GM12878 (cell line): ENCODE data around the gene MRGPRF. TPM values are rescaled to one million over a fixed set of nuclear protein-coding genes. Genes with fewer than 3 reads are reported as not detected.

Source experiments
- ATAC-seq: fragments of 200-7000 bp; cut with Tn5 transposase; 3 replicates; pipeline ENCODE4 v1.9.1; 2020; ENCODE audit warnings: mild to moderate bottlenecking, moderate library complexity
- BruUV-seq: library from RNA; stranded (reverse); fragments of 400-500 nt; replicated peaks from 2 replicates; lab custom pipeline; 2021; lab: Mats Ljungman, UMichigan
- CTCF ChIA-PET: fragments of 300-600 bp; sonication (Branson Sonifier 250); formaldehyde crosslinking; extraction: SDS; loops from one replicate; lab custom pipeline; 2021; ENCODE audit warnings: inconsistent platforms; lab: Yijun Ruan, JAX
- POLR2A ChIA-PET: fragments of 350-600 bp; formaldehyde crosslinking; extraction: SDS; loops from one replicate; lab custom pipeline; 2021; ENCODE audit warnings: inconsistent platforms; lab: Charles Lee
- RAD21 ChIA-PET: fragments of 300-600 bp; sonication (Branson Sonifier 250); formaldehyde crosslinking; loops from one replicate; lab custom pipeline; 2023; ENCODE audit warnings: antibody characterized with exemption; ENCODE audit not compliant: unreplicated experiment; lab: Charles Lee
- SMC1A ChIA-PET: fragments of 300-600 bp; sonication (Branson Sonifier 250); formaldehyde crosslinking; loops from one replicate; lab custom pipeline; 2023; ENCODE audit not compliant: unreplicated experiment, uncharacterized antibody; lab: Charles Lee
- DNase-seq: peaks from one replicate; pipeline ENCODE4 v3.0.0-alpha.2; 2011; ENCODE audit warnings: low read depth, low spot score
- FAIRE-seq: peaks from 3 replicates; lab custom pipeline; 2011; peaks lifted over from hg19 to GRCh38; lab: Jason Lieb, UNC
- H2AFZ ChIP-seq: 2 replicates; pipeline ENCODE4 v1.6.0; 2011; ENCODE audit warnings: low read depth, low read length, control low read depth; ENCODE audit not compliant: control insufficient read depth
- H3K27ac ChIP-seq: 2 replicates; pipeline ENCODE4 v1.5.1; 2011; ENCODE audit warnings: control low read depth; ENCODE audit not compliant: control insufficient read depth, insufficient read depth
- H3K27me3 ChIP-seq, 2 experiments: replicated peaks in 1 of 2; 2 replicates each; pipeline versions ENCODE4 v1.6.0 to v1.6.1; 2011; ENCODE audit warnings: low read length in 1 of 2; ENCODE audit not compliant: control insufficient read depth in 2 of 2, insufficient read depth in 2 of 2
- H3K36me3 ChIP-seq, 2 experiments: 2 replicates each; pipeline ENCODE4 v1.5.1; 2011; ENCODE audit warnings: low read length in 1 of 2; ENCODE audit not compliant: control insufficient read depth in 2 of 2, insufficient read depth in 2 of 2
- H3K4me1 ChIP-seq: 2 replicates; pipeline ENCODE4 v1.6.1; 2011; ENCODE audit warnings: mild to moderate bottlenecking, low read length, moderate library complexity, mixed read lengths; ENCODE audit not compliant: control insufficient read depth, insufficient read depth
- H3K4me2 ChIP-seq: 2 replicates; pipeline ENCODE4 v1.6.0; 2011; ENCODE audit warnings: control low read depth; ENCODE audit not compliant: control insufficient read depth, insufficient read depth
- H3K4me3 ChIP-seq: fragments of 200-600 bp; sonication (generic); 2 replicates; pipeline ENCODE4 v1.5.1; 2016
- H3K79me2 ChIP-seq: 2 replicates; pipeline ENCODE4 v1.6.0; 2011; ENCODE audit warnings: low read length; ENCODE audit not compliant: control insufficient read depth, insufficient read depth
- H3K9ac ChIP-seq: 2 replicates; pipeline ENCODE4 v1.8.0; 2011; ENCODE audit warnings: low read length, control low read depth, mixed read lengths; ENCODE audit not compliant: control insufficient read depth, insufficient read depth
- H3K9me3 ChIP-seq: replicated peaks from 3 replicates; pipeline ENCODE4 v1.5.1; 2011; ENCODE audit warnings: mild to moderate bottlenecking, low read length; ENCODE audit not compliant: control insufficient read depth, insufficient read depth
- H4K20me1 ChIP-seq: 2 replicates; pipeline ENCODE4 v1.6.0; 2011; ENCODE audit not compliant: control insufficient read depth, insufficient read depth
- ATF2 ChIP-seq: IDR thresholded peaks from 2 replicates; pipeline ENCODE4 v1.6.1; 2012; ENCODE audit warnings: low read length, inconsistent platforms
- BCL11A ChIP-seq: IDR thresholded peaks from 2 replicates; pipeline ENCODE4 v1.6.1; 2011; ENCODE audit warnings: low read depth, low read length
- CTCF ChIP-seq, 3 experiments: IDR thresholded peaks in 2 of 3; conservative IDR thresholded peaks in 1 of 3; 2 replicates each; pipeline ENCODE4 v1.5.1; 2011; ENCODE audit warnings: low read depth in 3 of 3, low read length in 3 of 3, mild to moderate bottlenecking in 3 of 3, control low read depth in 2 of 3, moderate library complexity in 2 of 3, inconsistent platforms in 1 of 3, mixed read lengths in 1 of 3; ENCODE audit not compliant: control insufficient read depth in 2 of 3, insufficient read depth in 1 of 3; ENCODE audit errors: extremely low read depth in 1 of 3
- EGR1 ChIP-seq, 2 experiments: IDR thresholded peaks; 1 replicate in 1 of 2; 2 replicates in 1 of 2; pipeline ENCODE4 v1.6.1; 2011 to 2012; ENCODE audit warnings: low read depth in 2 of 2, low read length in 2 of 2, borderline replicate concordance in 1 of 2, mild to moderate bottlenecking in 1 of 2, moderate library complexity in 1 of 2
- ESRRA ChIP-seq: IDR thresholded peaks from 2 replicates; pipeline ENCODE4 v1.6.1; 2012; ENCODE audit warnings: mild to moderate bottlenecking, low read length, improper control_type of control experiment
- HDAC6 ChIP-seq: fragments of 200-600 bp; sonication (generic); IDR thresholded peaks from one replicate; pipeline ENCODE4 v1.8.0; 2017; ENCODE audit warnings: antibody characterized with exemption; ENCODE audit not compliant: unreplicated experiment
- MAX ChIP-seq: IDR thresholded peaks from 2 replicates; pipeline ENCODE4 v1.6.1; 2012; ENCODE audit warnings: low read depth, low read length, improper control_type of control experiment
- MEF2A ChIP-seq: IDR thresholded peaks from 2 replicates; pipeline ENCODE4 v1.6.1; 2011; ENCODE audit warnings: low read depth, mild to moderate bottlenecking, low read length, moderate library complexity; ENCODE audit not compliant: insufficient read depth
- MXI1 ChIP-seq: fragments of 150-350 bp; IDR thresholded peaks from 2 replicates; pipeline ENCODE4 v1.6.1; 2011; ENCODE audit warnings: low read depth, mild to moderate bottlenecking, inconsistent platforms, low read length, improper control_type of control experiment
- MYC ChIP-seq: IDR thresholded peaks from 2 replicates; pipeline ENCODE4 v1.6.1; 2011; ENCODE audit warnings: mild to moderate bottlenecking, low read length, moderate library complexity, inconsistent platforms; ENCODE audit not compliant: insufficient read depth, insufficient replicate concordance, insufficient read length, severe bottlenecking
- RB1 ChIP-seq: fragments of 450-650 bp; formaldehyde crosslinking; IDR thresholded peaks from 2 replicates; pipeline ENCODE4 v1.6.1; 2017; ENCODE audit warnings: mild to moderate bottlenecking, borderline replicate concordance
- RFX5 ChIP-seq: IDR thresholded peaks from 2 replicates; pipeline ENCODE4 v1.6.1; 2011; ENCODE audit warnings: low read depth, low read length, improper control_type of control experiment
- USF2 ChIP-seq: IDR thresholded peaks from 2 replicates; pipeline ENCODE4 v1.6.1; 2011; ENCODE audit warnings: low read depth, low read length, improper control_type of control experiment, borderline replicate concordance
- WRNIP1 ChIP-seq: IDR thresholded peaks from 2 replicates; pipeline ENCODE4 v1.6.1; 2011; ENCODE audit warnings: low read depth, low read length, improper control_type of control experiment, borderline replicate concordance
- ZNF207 ChIP-seq: fragments of 450-650 bp; IDR thresholded peaks from 2 replicates; pipeline ENCODE4 v1.6.1; 2014; ENCODE audit warnings: antibody characterized with exemption, mild to moderate bottlenecking, borderline replicate concordance
- ZZZ3 ChIP-seq: IDR thresholded peaks from 2 replicates; pipeline ENCODE4 v1.6.1; 2011; ENCODE audit warnings: low read depth; ENCODE audit not compliant: control insufficient read depth, insufficient read length
- WGBS: methylation state at CpG from one replicate; pipeline ENCODE4 v1.1.6; 2016; ENCODE audit warnings: low lambda C conversion rate; ENCODE audit not compliant: insufficient replicate concordance, insufficient coverage; ENCODE audit errors: missing lambda C conversion rate; 5-methylcytosine and 5-hydroxymethylcytosine counted together
- in situ Hi-C: fragments of 300-500 bp; cut with MboI; formaldehyde crosslinking; loops from 9 replicates; pipeline ENCODE4 v1.14.3; 2018; ENCODE audit warnings: mixed read lengths
- intact Hi-C: fragments of 100-400 bp; cut with micrococcal nuclease; formaldehyde crosslinking; loops from one replicate; pipeline ENCODE4 v1.14.2; 2022; ENCODE audit not compliant: unreplicated experiment
- polyA plus RNA-seq, 11 experiments: library from polyadenylated mRNA; depleted of rRNA in 4 of 11; unstranded in 6 of 11; stranded (reverse) in 5 of 11; fragments of >200 nt; fragmentation: Nextera tagmentation in 4 of 11; fragmentation: Illumina TruSeq in 1 of 11; extraction: Ambion mirVana in 4 of 11; extraction: Trizol in 1 of 11; gene quantifications; 1 replicate in 1 of 11; 2 replicates in 10 of 11; pipeline versions ENCODE4 v1.2.1 to v1.2.3, GENCODE V29; 2011 to 2016; ENCODE audit warnings: inconsistent platforms in 2 of 11, missing spikeins in 2 of 11, low read depth in 1 of 11
- total RNA-seq, 4 experiments: library from RNA; depleted of rRNA in 3 of 4; stranded (reverse); fragments of >200 nt in 3 of 4; fragmentation: Illumina TruSeq in 1 of 4; extraction: Trizol in 1 of 4; gene quantifications; 2 replicates each; pipeline versions ENCODE4 v1.2.1 to v1.2.3, GENCODE V29; 2013 to 2021

MRGPRF gene
- total and polyA plus RNA-seq, 10 of the 15 experiments (the other 5 are each of a cell fraction or from before 2014, with no cell fraction given) = not detected

DNA sequence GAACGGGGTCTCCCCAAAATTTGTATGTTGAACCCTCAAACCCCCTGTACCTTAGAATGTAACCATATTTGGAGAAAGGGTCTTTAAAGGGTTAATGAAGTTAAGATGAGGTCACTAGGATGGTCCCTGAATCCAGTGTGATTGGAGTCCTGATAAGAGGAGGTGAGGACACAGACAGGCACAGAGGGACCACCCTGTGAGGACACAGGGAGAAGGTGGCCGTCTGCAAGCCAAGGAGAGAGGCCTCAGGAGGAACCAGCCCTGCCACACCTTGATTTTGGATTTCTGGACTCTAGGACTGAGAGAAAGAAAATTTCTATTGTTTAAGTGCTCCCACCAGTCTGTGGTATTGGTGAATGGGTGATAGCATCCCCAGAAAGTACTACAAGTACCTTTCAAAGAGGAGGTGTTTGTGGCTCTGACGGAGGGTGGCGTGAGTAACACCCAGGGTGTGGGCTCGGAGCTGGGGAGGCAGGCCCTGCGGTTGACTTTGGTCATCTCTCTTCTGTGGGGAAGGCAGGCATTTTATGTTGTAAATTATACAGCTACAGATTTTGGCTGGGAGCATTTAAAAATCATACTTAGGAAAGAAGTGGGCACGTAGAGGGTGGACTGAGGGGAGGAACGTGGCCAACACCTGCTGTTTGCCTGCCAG, 13.8 kb downstream of the MRGPRF start:
- ChIA-PET POLR2A (interaction anchor here (0.6 kb wide), 1 partner anchor 379 kb away, joined by 3 read pairs; no protein-coding TSS in a partner anchor), SMC1A (no interaction called here), RAD21 (no interaction called here), CTCF (no interaction called here)
- no TSS peak for BruUV-seq
- no peak overlapping the region for H2AFZ ChIP-seq
- no peak overlapping the region for H3K4me2 ChIP-seq
- FAIRE-seq (no peak), DNase-seq (no peak), ATAC-seq (no peak)
- peaks cover 0 to 3% of the 10 kb centered on the region in 2 experiments; a peak in 2 of 4 replicates for H3K27me3 ChIP-seq
- H4K20me1 ChIP-seq = no peaks in the 10 kb centered on the region
- H3K9me3 ChIP-seq = no peaks in the 10 kb centered on the region
- no peak overlapping the region for H3K27ac ChIP-seq
- no peaks in the 10 kb centered on the region for H3K4me1 ChIP-seq
- 35% methylated on average over 8 of the region's 8 CpGs for WGBS
- intact Hi-C loops = no loop called here
- no peak overlapping the region for H3K4me3 ChIP-seq
- in situ Hi-C loops = no loop called here
- H3K36me3 ChIP-seq = no peaks in the 10 kb centered on the region
- no peak overlapping the region for H3K9ac ChIP-seq
- no peaks in the 10 kb centered on the region for H3K79me2 ChIP-seq
- TF ChIP-seq EGR1 (IDR thresholded peaks at IDR 0.05; ENCODE audit: borderline replicate concordance in 1 of 2, low read depth in 2 of 2, low read length in 2 of 2) = no peak
- no peak for TF ChIP-seq ZZZ3
- TF ChIP-seq ZNF207 = no peak
- TF ChIP-seq ATF2 = no peak
- no peak for TF ChIP-seq MAX
- TF ChIP-seq MXI1 = no peak
- no peak for TF ChIP-seq MYC
- TF ChIP-seq USF2 = no peak
- no peak for TF ChIP-seq RFX5
- no peak for TF ChIP-seq ESRRA
- no peak for TF ChIP-seq RB1
- TF ChIP-seq BCL11A = no peak
- no peak for TF ChIP-seq WRNIP1
- TF ChIP-seq CTCF (IDR thresholded peaks at IDR 0.05 in 2 of 3, conservative IDR thresholded peaks at IDR 0.05 in 1 of 3; ENCODE audit: control insufficient read depth in 2 of 3, extremely low read depth in 1 of 3, insufficient read depth in 1 of 3, low read depth in 3 of 3, low read length in 3 of 3) = no peak
- TF ChIP-seq HDAC6 = no peak
- TF ChIP-seq MEF2A = no peak
